DND-41 (cell line): ENCODE data around the gene KCNT1.

Source experiments
- ATAC-seq: fragments of 200-7000 bp; cut with Tn5 transposase; 3 replicates; pipeline ENCODE4 v1.9.1; 2021; ENCODE audit warnings: low read depth; ENCODE audit not compliant: insufficient read depth
- DNase-seq: peaks from one replicate; pipeline ENCODE4 v3.0.0-alpha.2; 2020
- H2AFZ ChIP-seq: 2 replicates; pipeline ENCODE4 v1.6.0; 2012; ENCODE audit warnings: low read depth, low read length
- H3K27ac ChIP-seq: 2 replicates; pipeline ENCODE4 v1.5.1; 2012; ENCODE audit warnings: low read length, inconsistent platforms
- H3K27me3 ChIP-seq: fragments of 200-600 bp; sonication (generic); 2 replicates; pipeline ENCODE4 v1.6.0; 2012; ENCODE audit warnings: low read length, mild to moderate bottlenecking, inconsistent platforms; ENCODE audit not compliant: insufficient read depth, poor library complexity
- H3K36me3 ChIP-seq: 2 replicates; pipeline ENCODE4 v1.5.1; 2012; ENCODE audit warnings: low read length, inconsistent platforms; ENCODE audit not compliant: insufficient read depth
- H3K4me1 ChIP-seq: 2 replicates; pipeline ENCODE4 v1.5.1; 2012; ENCODE audit warnings: mild to moderate bottlenecking, low read length; ENCODE audit not compliant: insufficient read depth
- H3K4me2 ChIP-seq: 2 replicates; pipeline ENCODE4 v1.6.0; 2012; ENCODE audit warnings: mild to moderate bottlenecking, moderate library complexity, low read length, inconsistent platforms; ENCODE audit not compliant: insufficient read depth
- H3K4me3 ChIP-seq, 2 experiments: fragments of 200-600 bp in 1 of 2; shearing (Covaris generic) in 1 of 2; 2 replicates each; pipeline ENCODE4 v1.5.1; 2012 to 2016; ENCODE audit warnings: inconsistent platforms in 2 of 2, low read length in 2 of 2, mild to moderate bottlenecking in 2 of 2, low read depth in 1 of 2, moderate library complexity in 1 of 2
- H3K79me2 ChIP-seq: 2 replicates; pipeline ENCODE4 v1.6.0; 2012; ENCODE audit warnings: low read length, inconsistent platforms; ENCODE audit not compliant: insufficient read depth
- H3K9ac ChIP-seq: 2 replicates; pipeline ENCODE4 v1.6.0; 2012; ENCODE audit warnings: low read depth, mild to moderate bottlenecking, inconsistent platforms, low read length, moderate library complexity
- H3K9me3 ChIP-seq: 2 replicates; pipeline ENCODE4 v1.5.1; 2012; ENCODE audit warnings: low read length, moderate library complexity, mild to moderate bottlenecking, inconsistent platforms; ENCODE audit not compliant: insufficient read depth, severe bottlenecking
- H4K20me1 ChIP-seq: 2 replicates; pipeline ENCODE4 v1.6.0; 2012; ENCODE audit warnings: low read length; ENCODE audit not compliant: insufficient read depth
- EZH2 ChIP-seq: IDR thresholded peaks from 3 replicates; pipeline ENCODE4 v1.6.1; 2012; ENCODE audit warnings: borderline replicate concordance, low read depth, mild to moderate bottlenecking, moderate library complexity, low read length, inconsistent platforms; ENCODE audit not compliant: severe bottlenecking
- TF ChIP-seq, protein P1 (sequence below): IDR thresholded peaks from 2 replicates; pipeline ENCODE4 v1.5.1; 2012; ENCODE audit warnings: borderline replicate concordance, low read length, moderate library complexity, mild to moderate bottlenecking; ENCODE audit not compliant: poor library complexity, severe bottlenecking; ENCODE audit errors: extremely low read depth

Gene KCNT1

DNA sequence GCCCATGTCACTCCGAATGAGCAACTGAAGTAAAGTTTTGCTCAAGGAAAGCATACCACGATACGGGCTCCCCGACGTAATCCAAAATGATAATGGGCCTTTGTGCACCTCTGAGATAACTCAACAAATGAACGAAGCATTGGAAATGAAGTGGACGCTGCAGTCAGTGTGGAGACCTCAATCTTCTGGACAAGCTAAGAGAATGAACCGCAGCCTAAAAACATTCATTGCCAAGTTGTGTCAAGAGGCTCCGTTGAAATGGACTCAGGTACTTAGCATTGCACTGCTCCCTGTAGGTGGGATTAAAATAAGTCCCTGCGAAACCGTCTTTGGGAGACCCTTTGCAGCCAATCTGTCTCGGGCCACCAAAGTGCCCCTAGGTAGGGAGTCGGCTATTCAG lies 42.7 kb upstream of the KCNT1 start:
- Histone ChIP-seq H3K36me3 (no peaks in the 10 kb centered on the region), H2AFZ (no peak overlapping the region), H3K9me3 (no peaks in the 10 kb centered on the region), H4K20me1 (no peaks in the 10 kb centered on the region), H3K79me2 (no peaks in the 10 kb centered on the region), H3K27ac (no peak overlapping the region), H3K4me1 (no peaks in the 10 kb centered on the region), H3K27me3 (no peaks in the 10 kb centered on the region), H3K4me2 (no peak overlapping the region), H3K9ac (no peak overlapping the region), H3K4me3 (no peak overlapping the region)
- ATAC-seq (no peak), DNase-seq (no peak)
- TF ChIP-seq EZH2 = no peak
- TF ChIP-seq, protein P1, sequence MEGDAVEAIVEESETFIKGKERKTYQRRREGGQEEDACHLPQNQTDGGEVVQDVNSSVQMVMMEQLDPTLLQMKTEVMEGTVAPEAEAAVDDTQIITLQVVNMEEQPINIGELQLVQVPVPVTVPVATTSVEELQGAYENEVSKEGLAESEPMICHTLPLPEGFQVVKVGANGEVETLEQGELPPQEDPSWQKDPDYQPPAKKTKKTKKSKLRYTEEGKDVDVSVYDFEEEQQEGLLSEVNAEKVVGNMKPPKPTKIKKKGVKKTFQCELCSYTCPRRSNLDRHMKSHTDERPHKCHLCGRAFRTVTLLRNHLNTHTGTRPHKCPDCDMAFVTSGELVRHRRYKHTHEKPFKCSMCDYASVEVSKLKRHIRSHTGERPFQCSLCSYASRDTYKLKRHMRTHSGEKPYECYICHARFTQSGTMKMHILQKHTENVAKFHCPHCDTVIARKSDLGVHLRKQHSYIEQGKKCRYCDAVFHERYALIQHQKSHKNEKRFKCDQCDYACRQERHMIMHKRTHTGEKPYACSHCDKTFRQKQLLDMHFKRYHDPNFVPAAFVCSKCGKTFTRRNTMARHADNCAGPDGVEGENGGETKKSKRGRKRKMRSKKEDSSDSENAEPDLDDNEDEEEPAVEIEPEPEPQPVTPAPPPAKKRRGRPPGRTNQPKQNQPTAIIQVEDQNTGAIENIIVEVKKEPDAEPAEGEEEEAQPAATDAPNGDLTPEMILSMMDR = no peak

DNA sequence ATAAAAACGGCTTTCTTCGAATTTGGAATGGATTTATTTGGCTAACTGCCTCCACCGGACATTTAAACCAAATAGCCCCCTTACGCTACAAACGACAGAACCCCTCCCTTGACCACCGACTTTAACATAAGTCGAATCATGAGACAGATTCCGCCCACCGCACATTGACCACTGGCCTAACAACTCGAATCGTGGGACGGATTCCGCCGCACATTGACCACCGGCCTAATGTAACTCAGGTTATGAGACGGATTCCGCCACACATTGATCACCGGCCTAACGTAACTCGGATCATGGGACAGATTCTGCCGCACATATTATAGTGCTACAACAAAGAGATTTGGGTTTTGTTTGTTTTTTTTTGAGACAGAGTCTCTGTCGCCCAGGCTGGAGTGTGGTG lies 41.6 kb upstream of the KCNT1 start:
- TF ChIP-seq, protein P1 = no peak
- no peak for TF ChIP-seq EZH2
- Histone ChIP-seq H4K20me1 (no peaks in the 10 kb centered on the region), H3K27me3 (no peaks in the 10 kb centered on the region), H3K9ac (no peak overlapping the region), H3K9me3 (no peaks in the 10 kb centered on the region), H3K4me3 (no peak overlapping the region), H3K4me2 (no peak overlapping the region), H3K79me2 (no peaks in the 10 kb centered on the region), H2AFZ (no peak overlapping the region), H3K36me3 (no peaks in the 10 kb centered on the region), H3K4me1 (no peaks in the 10 kb centered on the region), H3K27ac (no peak overlapping the region)
- no peak for DNase-seq
- no peak for ATAC-seq

DNA sequence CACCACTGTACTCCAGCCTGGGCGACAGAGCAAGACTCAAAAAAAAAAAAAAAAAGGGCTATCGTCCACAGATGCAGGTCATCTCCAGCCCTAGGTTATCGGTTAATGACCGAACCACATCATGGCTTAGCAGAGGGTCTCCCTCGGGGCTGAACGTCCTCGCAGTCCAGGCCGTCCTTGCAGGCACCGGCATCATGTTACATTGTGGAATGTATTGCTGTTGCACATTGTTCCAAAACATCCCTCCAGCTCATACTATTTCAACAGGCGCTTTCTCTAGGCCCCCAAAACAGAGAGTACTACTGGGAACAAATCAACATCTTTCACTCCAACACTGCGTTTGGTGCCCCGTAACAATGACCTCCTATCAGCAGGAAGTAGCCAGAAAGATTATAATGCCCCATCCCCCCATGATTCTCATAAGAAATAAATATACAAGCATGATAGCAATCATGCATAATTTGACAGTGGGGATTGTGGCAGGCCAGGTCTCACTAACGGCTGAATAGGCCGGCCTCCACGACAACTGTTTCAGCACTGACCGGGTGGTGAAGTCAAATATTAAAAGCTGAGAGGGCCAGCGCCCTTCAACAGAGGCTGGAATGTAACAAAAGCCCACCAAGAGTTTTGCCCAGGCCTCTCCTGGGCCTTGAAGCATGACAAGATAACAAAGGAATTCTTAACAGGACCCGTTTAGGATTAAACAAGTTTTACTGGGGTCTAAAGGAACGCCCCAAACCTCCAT lies 40.0 kb upstream of the KCNT1 start:
- no peak overlapping the region for H2AFZ ChIP-seq
- H3K4me1 ChIP-seq = no peaks in the 10 kb centered on the region

More for the DNA sequence above, 40.0 kb upstream of the KCNT1 start:
- ATAC-seq (no peak), DNase-seq (no peak)
- H3K79me2 ChIP-seq = no peaks in the 10 kb centered on the region
- no peak overlapping the region for H3K4me2 ChIP-seq
- H3K36me3 ChIP-seq = no peaks in the 10 kb centered on the region
- no peak for TF ChIP-seq EZH2
- TF ChIP-seq, protein P1 = no peak
- no peak overlapping the region for H3K9ac ChIP-seq
- no peaks in the 10 kb centered on the region for H3K27me3 ChIP-seq
- no peaks in the 10 kb centered on the region for H4K20me1 ChIP-seq
- H3K27ac ChIP-seq = no peak overlapping the region
- no peak overlapping the region for H3K4me3 ChIP-seq
- H3K9me3 ChIP-seq = no peaks in the 10 kb centered on the region
